Astrocyte of the hippocampus (primary cell): ENCODE results near the gene CEBPG.

Source experiments
- DNase-seq: peaks from one replicate; pipeline ENCODE4 v3.0.0; 2011; ENCODE audit warnings: low read depth, low spot score

CEBPG gene

GRCh38 chr19:33350538-33351309 is 22.8 kb upstream of the CEBPG start:
- DNase-seq = peak; percentile 79

- DNase-seq = no peak
Measured at GRCh38 chr19:33355535-33355934, 18.0 kb upstream of the CEBPG start.

- no peak for DNase-seq
Measured at GRCh38 chr19:33357556-33357955, 16.0 kb upstream of the CEBPG start.

- DNase-seq = no peak
Measured at GRCh38 chr19:33358408-33358807, 15.1 kb upstream of the CEBPG start.

GRCh38 chr19:33359581-33359980 is 13.9 kb upstream of the CEBPG start:
- no peak for DNase-seq

- no peak for DNase-seq
Measured at GRCh38 chr19:33362508-33363228, 10.8 kb upstream of the CEBPG start.

- no peak for DNase-seq
Measured at GRCh38 chr19:33363476-33363875, 10.0 kb upstream of the CEBPG start.

GRCh38 chr19:33365691-33366090 is 7.8 kb upstream of the CEBPG start:
- no peak for DNase-seq

- no peak for DNase-seq
Measured at GRCh38 chr19:33366127-33366526, 7.4 kb upstream of the CEBPG start.

- DNase-seq = no peak
Measured at GRCh38 chr19:33366897-33367296, 6.6 kb upstream of the CEBPG start.

GRCh38 chr19:33368074-33368864 is 5.2 kb upstream of the CEBPG start:
- peak; percentile 37 for DNase-seq

GRCh38 chr19:33370783-33371182 is 2.7 kb upstream of the CEBPG start:
- no peak for DNase-seq

GRCh38 chr19:33374236-33374714 is 766 bp downstream of the CEBPG start:
- peak; percentile 56 for DNase-seq

- DNase-seq = no peak
Measured at GRCh38 chr19:33375156-33375836, 1.8 kb downstream of the CEBPG start.

- no peak for DNase-seq
Measured at GRCh38 chr19:33375837-33376159, 2.3 kb downstream of the CEBPG start.

- peak; percentile 83 for DNase-seq
Measured at GRCh38 chr19:33376423-33376822, 2.9 kb downstream of the CEBPG start.

GRCh38 chr19:33376941-33377557 is 3.5 kb downstream of the CEBPG start:
- DNase-seq = no peak

- peak; percentile 52 for DNase-seq
Measured at GRCh38 chr19:33377586-33378475, 4.3 kb downstream of the CEBPG start.

GRCh38 chr19:33379151-33379829 is 5.8 kb downstream of the CEBPG start:
- DNase-seq = no peak

- DNase-seq = no peak
Measured at GRCh38 chr19:33381101-33381500, 7.6 kb downstream of the CEBPG start.
